Adrenal gland (tissue), 5 donors: ENCODE results near the gene SLFN5.

Experiments
- POLR2A ChIP-seq, 2 donors: fragments of 450-650 bp; IDR thresholded peaks; one replicate each; pipeline ENCODE4 v1.6.1; 2017; ENCODE audit warnings: antibody characterized with exemption in 2 of 2, mild to moderate bottlenecking in 2 of 2, moderate library complexity in 1 of 2
- TF ChIP-seq, protein P1 (sequence below), 6 experiments: fragments of 450-650 bp in 4 of 6; fragments of 200-600 bp in 2 of 6; sonication (generic) in 1 of 6; IDR thresholded peaks; 1 replicate in 5 of 6; 2 replicates in 1 of 6; pipeline versions ENCODE4 v1.5.1 to v1.8.0; 2016 to 2021; ENCODE audit warnings: antibody characterized with exemption in 6 of 6, mild to moderate bottlenecking in 2 of 6, moderate library complexity in 1 of 6
- donor health status: DM: no; HTN: no; CAD: no.

DNA sequence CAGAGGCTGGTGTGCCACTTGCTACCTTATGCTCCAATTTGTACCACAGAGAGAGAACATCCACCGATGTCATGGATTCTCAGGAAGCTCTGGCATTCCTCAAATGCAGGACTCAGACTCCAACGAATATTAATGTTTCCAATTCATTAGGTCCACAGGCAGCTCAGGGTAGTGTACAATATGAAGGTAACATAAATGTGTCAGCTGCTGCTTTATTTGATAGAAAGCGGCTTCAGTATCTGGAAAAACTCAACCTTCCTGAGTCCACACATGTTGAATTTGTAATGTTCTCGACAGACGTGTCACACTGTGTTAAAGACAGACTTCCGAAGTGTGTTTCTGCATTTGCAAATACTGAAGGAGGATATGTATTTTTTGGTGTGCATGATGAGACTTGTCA lies 16.1 kb downstream of the SLFN5 start:
- no peak for TF ChIP-seq POLR2A (IDR thresholded peaks at IDR 0.05)
- TF ChIP-seq, protein P1, sequence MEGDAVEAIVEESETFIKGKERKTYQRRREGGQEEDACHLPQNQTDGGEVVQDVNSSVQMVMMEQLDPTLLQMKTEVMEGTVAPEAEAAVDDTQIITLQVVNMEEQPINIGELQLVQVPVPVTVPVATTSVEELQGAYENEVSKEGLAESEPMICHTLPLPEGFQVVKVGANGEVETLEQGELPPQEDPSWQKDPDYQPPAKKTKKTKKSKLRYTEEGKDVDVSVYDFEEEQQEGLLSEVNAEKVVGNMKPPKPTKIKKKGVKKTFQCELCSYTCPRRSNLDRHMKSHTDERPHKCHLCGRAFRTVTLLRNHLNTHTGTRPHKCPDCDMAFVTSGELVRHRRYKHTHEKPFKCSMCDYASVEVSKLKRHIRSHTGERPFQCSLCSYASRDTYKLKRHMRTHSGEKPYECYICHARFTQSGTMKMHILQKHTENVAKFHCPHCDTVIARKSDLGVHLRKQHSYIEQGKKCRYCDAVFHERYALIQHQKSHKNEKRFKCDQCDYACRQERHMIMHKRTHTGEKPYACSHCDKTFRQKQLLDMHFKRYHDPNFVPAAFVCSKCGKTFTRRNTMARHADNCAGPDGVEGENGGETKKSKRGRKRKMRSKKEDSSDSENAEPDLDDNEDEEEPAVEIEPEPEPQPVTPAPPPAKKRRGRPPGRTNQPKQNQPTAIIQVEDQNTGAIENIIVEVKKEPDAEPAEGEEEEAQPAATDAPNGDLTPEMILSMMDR (IDR thresholded peaks at IDR 0.05), result no peak
